Uterus (tissue), 4 donors: Measurements from ENCODE around the gene ARID1B. TPM values are rescaled to one million over a fixed set of nuclear protein-coding genes. Genes with fewer than 3 reads are reported as not detected.

Source experiments
- DNase-seq, 2 donors: peaks; one replicate each; pipeline ENCODE4 v3.0.0-alpha.2; 2019 to 2020
- H3K27ac ChIP-seq, 2 donors: fragments of 200-600 bp; sonication (generic); 1 replicate in 1 of 2; 2 replicates in 1 of 2; pipeline ENCODE4 v1.5.1; 2016 to 2018
- H3K27me3 ChIP-seq, 2 donors: fragments of 200-600 bp; sonication (generic); one replicate each; pipeline ENCODE4 v1.5.1; 2018 to 2019; ENCODE audit warnings: control low read depth in 1 of 2
- H3K36me3 ChIP-seq, 2 donors: fragments of 200-600 bp; sonication (generic); one replicate each; pipeline ENCODE4 v1.5.1; 2019; ENCODE audit warnings: control low read depth in 1 of 2
- H3K4me1 ChIP-seq, 2 donors: fragments of 200-600 bp; sonication (generic); one replicate each; pipeline ENCODE4 v1.5.1; 2018 to 2019; ENCODE audit warnings: control low read depth in 1 of 2
- H3K4me3 ChIP-seq, 2 donors: fragments of 200-600 bp; sonication (generic); 1 replicate in 1 of 2; 2 replicates in 1 of 2; pipeline ENCODE4 v1.5.1; 2018 to 2019; ENCODE audit warnings: mild to moderate bottlenecking in 1 of 2
- H3K9me3 ChIP-seq, 2 donors: fragments of 200-600 bp; sonication (generic); one replicate each; pipeline ENCODE4 v1.5.1; 2019; ENCODE audit warnings: control low read depth in 1 of 2
- CTCF ChIP-seq, 4 experiments: fragments of 200-600 bp in 2 of 4; fragments of 450-650 bp in 2 of 4; sonication (generic) in 2 of 4; IDR thresholded peaks; one replicate each; pipeline ENCODE4 v1.5.1; 2016 to 2019; ENCODE audit warnings: antibody characterized with exemption in 4 of 4, mild to moderate bottlenecking in 2 of 4, moderate library complexity in 1 of 4
- POLR2A ChIP-seq, 2 donors: fragments of 450-650 bp; IDR thresholded peaks; one replicate each; pipeline ENCODE4 v1.6.1; 2016; ENCODE audit warnings: antibody characterized with exemption in 2 of 2, mild to moderate bottlenecking in 1 of 2, moderate library complexity in 1 of 2
- intact Hi-C: fragments of 100-400 bp; cut with DNase I; formaldehyde crosslinking; loops from one replicate; pipeline ENCODE4 v1.15.1; 2023; ENCODE audit warnings: low total_unique reads
- total RNA-seq, 4 donors: library from RNA; depleted of rRNA in 3 of 4; stranded (reverse); fragments of >200 nt in 3 of 4; gene quantifications; one replicate each; pipeline versions ENCODE4 v1.1.0 to v1.2.4, GENCODE V29; 2014 to 2023
- donor health status: DM: yes; HTN: yes; CAD: no.

Gene ARID1B
- total RNA-seq, 4 donors from 2014 or later: 63.8 to 198 (median 125) TPM

GRCh38 chr6:157200611-157201010, 423.4 kb downstream of the ARID1B start:
- no peak for TF ChIP-seq POLR2A (IDR thresholded peaks at IDR 0.05)
- no peak for TF ChIP-seq CTCF (IDR thresholded peaks at IDR 0.05)
- H3K36me3 ChIP-seq: no peaks in the 10 kb centered on the region
- H3K27me3 ChIP-seq: no peaks in the 10 kb centered on the region
- DNase-seq: no peak
- H3K4me1 ChIP-seq: no peaks in the 10 kb centered on the region
- no peak overlapping the region for H3K4me3 ChIP-seq
- no peaks in the 10 kb centered on the region for H3K9me3 ChIP-seq
- intact Hi-C loops: no loop called here
- H3K27ac ChIP-seq: no peak overlapping the region

DNA sequence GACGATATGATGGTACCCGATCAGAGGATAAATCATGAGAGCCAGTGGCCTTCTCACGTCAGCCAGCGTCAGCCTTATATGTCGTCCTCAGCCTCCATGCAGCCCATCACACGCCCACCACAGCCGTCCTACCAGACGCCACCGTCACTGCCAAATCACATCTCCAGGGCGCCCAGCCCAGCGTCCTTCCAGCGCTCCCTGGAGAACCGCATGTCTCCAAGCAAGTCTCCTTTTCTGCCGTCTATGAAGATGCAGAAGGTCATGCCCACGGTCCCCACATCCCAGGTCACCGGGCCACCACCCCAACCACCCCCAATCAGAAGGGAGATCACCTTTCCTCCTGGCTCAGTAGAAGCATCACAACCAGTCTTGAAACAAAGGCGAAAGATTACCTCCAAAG, 423.9 kb downstream of the ARID1B start:
- TF ChIP-seq CTCF (IDR thresholded peaks at IDR 0.05) (no peak), POLR2A (IDR thresholded peaks at IDR 0.05) (no peak)
- intact Hi-C loops: no loop called here
- H3K4me3 ChIP-seq: no peak overlapping the region
- H3K9me3 ChIP-seq: no peaks in the 10 kb centered on the region
- DNase-seq: no peak
- H3K36me3 ChIP-seq: no peaks in the 10 kb centered on the region
- H3K4me1 ChIP-seq: no peaks in the 10 kb centered on the region
- no peak overlapping the region for H3K27ac ChIP-seq
- H3K27me3 ChIP-seq: no peaks in the 10 kb centered on the region

- Histone ChIP-seq H3K4me3 (no peak overlapping the region), H3K4me1 (no peaks in the 10 kb centered on the region), H3K27me3 (no peaks in the 10 kb centered on the region), H3K36me3 (no peaks in the 10 kb centered on the region), H3K27ac (no peak overlapping the region), H3K9me3 (no peaks in the 10 kb centered on the region)
- no peak for DNase-seq
- intact Hi-C loops: no loop called here
- TF ChIP-seq POLR2A (IDR thresholded peaks at IDR 0.05) (no peak), CTCF (IDR thresholded peaks at IDR 0.05) (no peak)
Observed at GRCh38 chr6:157203312-157203744, 426.1 kb downstream of the ARID1B start.

DNA sequence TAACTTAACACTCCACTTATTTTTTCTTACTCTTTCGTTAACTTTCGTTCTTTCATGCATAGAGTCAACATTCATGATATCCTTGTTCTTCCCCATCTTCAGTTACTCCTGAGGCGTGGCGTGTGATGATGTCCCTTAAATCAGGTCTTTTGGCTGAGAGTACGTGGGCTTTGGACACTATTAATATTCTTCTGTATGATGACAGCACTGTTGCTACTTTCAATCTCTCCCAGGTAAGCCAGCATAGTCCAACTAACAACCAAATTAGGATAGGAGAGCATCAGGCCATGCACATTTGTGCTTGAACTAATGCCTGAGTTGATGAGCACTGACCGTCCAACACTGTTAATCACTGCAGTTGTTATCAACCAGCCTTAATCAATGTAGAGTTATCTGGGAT, 426.6 kb downstream of the ARID1B start:
- H3K27ac ChIP-seq: no peak overlapping the region
- no peaks in the 10 kb centered on the region for H3K36me3 ChIP-seq
- no peaks in the 10 kb centered on the region for H3K27me3 ChIP-seq
- no peak overlapping the region for H3K4me3 ChIP-seq
- intact Hi-C loops: no loop called here
- no peak for DNase-seq
- H3K4me1 ChIP-seq: no peaks in the 10 kb centered on the region
- H3K9me3 ChIP-seq: no peaks in the 10 kb centered on the region
- TF ChIP-seq CTCF (IDR thresholded peaks at IDR 0.05) (no peak), POLR2A (IDR thresholded peaks at IDR 0.05) (no peak)

DNA sequence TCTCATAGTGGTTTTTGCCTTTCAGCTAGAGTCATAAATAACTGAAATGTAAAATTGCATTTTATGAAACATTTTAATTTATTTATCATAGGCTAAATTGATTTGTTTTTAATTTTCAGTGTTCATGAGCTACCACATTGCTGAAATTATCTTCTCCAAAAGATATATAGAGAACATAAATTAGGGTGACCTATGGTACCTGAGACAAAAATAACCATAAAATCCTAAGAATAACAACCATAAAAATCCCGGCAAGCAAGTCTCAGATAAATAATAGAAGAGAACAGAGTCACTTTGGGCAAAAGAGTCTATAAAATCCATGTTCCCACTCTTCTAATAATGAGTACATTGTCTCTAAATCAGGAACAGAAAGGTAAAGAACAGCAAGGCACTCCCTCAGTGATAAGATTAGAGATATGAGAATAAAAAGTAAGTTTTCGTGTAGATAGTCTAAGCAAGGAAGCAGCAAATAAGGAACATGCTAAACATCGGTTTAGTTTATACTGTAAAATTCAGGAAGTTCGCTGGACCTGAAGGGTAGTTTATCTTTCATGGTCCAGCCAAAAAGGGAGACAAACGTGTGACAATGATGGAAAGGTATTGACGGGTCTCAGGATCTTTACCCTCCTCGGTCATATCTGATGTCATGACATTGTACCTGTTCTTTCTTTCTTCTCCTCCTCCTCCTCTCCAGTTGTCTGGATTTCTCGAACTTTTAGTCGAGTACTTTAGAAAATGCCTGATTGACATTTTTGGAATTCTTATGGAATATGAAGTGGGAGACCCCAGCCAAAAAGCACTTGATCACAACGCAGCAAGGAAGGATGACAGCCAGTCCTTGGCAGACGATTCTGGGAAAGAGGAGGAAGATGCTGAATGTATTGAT, 428.5 kb downstream of the ARID1B start:
- intact Hi-C loops: no loop called here
- Histone ChIP-seq H3K27me3 (no peaks in the 10 kb centered on the region), H3K9me3 (no peaks in the 10 kb centered on the region), H3K4me3 (no peak overlapping the region), H3K36me3 (no peaks in the 10 kb centered on the region), H3K27ac (no peak overlapping the region), H3K4me1 (no peaks in the 10 kb centered on the region)
- no peak for DNase-seq
- TF ChIP-seq POLR2A (IDR thresholded peaks at IDR 0.05): no peak
- no peak for TF ChIP-seq CTCF (IDR thresholded peaks at IDR 0.05)
